Esophagus muscularis mucosa (tissue), 3 donors: Measurements from ENCODE around the gene CSK.

ENCODE experiments used
- CTCF ChIP-seq, 3 experiments: fragments of 200-600 bp in 2 of 3; fragments of 450-650 bp in 1 of 3; sonication (generic) in 2 of 3; IDR thresholded peaks; one replicate each; pipeline ENCODE4 v1.5.1; 2017 to 2019; ENCODE audit warnings: antibody characterized with exemption in 3 of 3, mild to moderate bottlenecking in 2 of 3, moderate library complexity in 1 of 3
- POLR2A ChIP-seq: fragments of 450-650 bp; IDR thresholded peaks from one replicate; pipeline ENCODE4 v1.6.1; 2017; ENCODE audit warnings: antibody characterized with exemption, moderate library complexity, mild to moderate bottlenecking, low read depth
- POLR2AphosphoS5 ChIP-seq, 2 donors: sonication (generic); formaldehyde crosslinking; IDR thresholded peaks; one replicate each; pipeline ENCODE4 v1.6.1; 2017; ENCODE audit warnings: antibody characterized with exemption in 2 of 2

DNA sequence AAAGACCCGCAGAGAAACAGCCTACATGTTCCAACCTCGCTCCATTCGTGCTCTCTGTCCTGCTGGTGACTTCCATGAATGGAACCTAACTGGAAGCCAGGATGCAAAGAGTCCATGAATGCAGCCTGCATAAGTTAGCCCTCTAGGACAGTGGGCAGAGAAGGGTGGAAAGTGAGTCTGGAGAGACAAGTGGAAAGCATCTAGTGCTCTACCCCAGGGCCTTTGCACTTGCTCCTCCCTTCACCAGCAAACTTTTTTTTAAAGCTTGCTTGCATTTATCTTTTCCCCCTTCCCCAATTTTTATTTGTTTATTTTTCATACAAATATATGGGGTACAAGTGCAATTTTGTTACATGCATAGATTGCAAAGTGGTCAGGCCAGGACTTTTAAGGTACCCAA is 48.6 kb upstream of the CSK start:
- TF ChIP-seq POLR2AphosphoS5 (IDR thresholded peaks at IDR 0.05) (no peak), CTCF (IDR thresholded peaks at IDR 0.05) (no peak), POLR2A (no peak)
